ENCODE data around the gene PCCA.

The PCCA gene

DNA sequence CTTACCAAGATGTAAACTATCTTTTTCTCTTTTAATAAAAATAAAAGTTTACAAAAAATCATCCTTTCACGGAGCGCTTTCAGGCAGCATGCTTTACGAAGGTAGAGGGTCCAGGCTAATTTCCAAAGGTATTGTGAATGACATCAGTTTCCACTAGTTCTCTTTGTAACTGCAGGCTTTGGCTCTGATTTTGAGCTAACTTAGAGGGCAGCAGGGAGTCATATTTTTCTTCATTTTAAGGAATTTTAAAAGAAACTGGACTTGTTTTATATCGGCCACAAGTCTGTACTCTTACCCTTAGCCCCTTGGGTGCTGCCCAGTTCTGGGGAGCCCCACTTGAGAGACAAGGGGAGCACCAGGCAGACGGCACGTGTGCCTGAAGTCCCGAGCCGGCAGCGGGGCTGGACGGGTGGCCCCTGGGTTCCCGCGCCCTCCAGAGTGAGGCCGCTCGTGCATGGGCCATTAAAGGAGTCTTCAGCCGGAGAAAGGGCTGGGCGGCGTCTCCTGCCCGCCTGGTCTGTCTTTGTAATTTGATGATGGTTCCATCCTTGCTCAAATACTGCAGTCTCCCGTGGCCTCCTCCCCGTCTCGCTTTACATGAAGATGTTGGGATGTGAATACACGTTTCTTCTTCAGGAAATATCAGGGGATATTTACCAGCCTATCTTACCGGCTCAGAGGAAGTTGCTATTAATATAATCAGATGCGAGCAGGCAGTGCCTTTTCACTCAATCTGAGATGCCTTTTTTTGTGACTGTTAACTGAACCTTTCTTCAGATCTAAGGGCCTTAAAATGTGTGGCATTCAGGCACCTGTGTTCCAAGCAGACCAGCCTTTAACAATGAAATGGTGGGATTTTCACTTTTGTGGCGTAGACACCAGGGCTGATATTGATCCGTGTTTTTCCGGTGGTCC, 432.3 kb downstream of the PCCA start:
- Histone ChIP-seq H3K4me2 (ENCODE audit: low read length) (no peak overlapping the region), H3K4me1 (ENCODE audit: insufficient read depth, low read length, severe bottlenecking) (no peaks in the 10 kb centered on the region), H3K79me2 (ENCODE audit: insufficient read depth, low read length) (no peaks in the 10 kb centered on the region), H3K9ac (ENCODE audit: low read length) (no peak overlapping the region), H4K20me1 (ENCODE audit: insufficient read depth, low read length) (no peaks in the 10 kb centered on the region), H3F3A (ENCODE audit: insufficient read depth, low read length) (no peaks in the 10 kb centered on the region), H3K27me3 (ENCODE audit: insufficient read depth, low read length) (no peaks in the 10 kb centered on the region), H3K9me2 (ENCODE audit: low read depth, low read length) (no peaks in the 10 kb centered on the region), H3K27ac (ENCODE audit: low read depth, low read length, poor library complexity, severe bottlenecking) (no peak overlapping the region), H2AFZ (ENCODE audit: low read length) (no peak overlapping the region), H3K36me3 (ENCODE audit: insufficient read depth, low read length) (no peaks in the 10 kb centered on the region), H3K9me3 (ENCODE audit: low read length) (no peaks in the 10 kb centered on the region), H3K4me3 (ENCODE audit: low read depth, low read length, poor library complexity, severe bottlenecking) (no peak overlapping the region)
- no peak for TF ChIP-seq EZH2 (IDR thresholded peaks at IDR 0.05; ENCODE audit: borderline replicate concordance, low read length)
- TF ChIP-seq, protein P1, sequence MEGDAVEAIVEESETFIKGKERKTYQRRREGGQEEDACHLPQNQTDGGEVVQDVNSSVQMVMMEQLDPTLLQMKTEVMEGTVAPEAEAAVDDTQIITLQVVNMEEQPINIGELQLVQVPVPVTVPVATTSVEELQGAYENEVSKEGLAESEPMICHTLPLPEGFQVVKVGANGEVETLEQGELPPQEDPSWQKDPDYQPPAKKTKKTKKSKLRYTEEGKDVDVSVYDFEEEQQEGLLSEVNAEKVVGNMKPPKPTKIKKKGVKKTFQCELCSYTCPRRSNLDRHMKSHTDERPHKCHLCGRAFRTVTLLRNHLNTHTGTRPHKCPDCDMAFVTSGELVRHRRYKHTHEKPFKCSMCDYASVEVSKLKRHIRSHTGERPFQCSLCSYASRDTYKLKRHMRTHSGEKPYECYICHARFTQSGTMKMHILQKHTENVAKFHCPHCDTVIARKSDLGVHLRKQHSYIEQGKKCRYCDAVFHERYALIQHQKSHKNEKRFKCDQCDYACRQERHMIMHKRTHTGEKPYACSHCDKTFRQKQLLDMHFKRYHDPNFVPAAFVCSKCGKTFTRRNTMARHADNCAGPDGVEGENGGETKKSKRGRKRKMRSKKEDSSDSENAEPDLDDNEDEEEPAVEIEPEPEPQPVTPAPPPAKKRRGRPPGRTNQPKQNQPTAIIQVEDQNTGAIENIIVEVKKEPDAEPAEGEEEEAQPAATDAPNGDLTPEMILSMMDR (IDR thresholded peaks at IDR 0.05; ENCODE audit: low read length): no peak

DNA sequence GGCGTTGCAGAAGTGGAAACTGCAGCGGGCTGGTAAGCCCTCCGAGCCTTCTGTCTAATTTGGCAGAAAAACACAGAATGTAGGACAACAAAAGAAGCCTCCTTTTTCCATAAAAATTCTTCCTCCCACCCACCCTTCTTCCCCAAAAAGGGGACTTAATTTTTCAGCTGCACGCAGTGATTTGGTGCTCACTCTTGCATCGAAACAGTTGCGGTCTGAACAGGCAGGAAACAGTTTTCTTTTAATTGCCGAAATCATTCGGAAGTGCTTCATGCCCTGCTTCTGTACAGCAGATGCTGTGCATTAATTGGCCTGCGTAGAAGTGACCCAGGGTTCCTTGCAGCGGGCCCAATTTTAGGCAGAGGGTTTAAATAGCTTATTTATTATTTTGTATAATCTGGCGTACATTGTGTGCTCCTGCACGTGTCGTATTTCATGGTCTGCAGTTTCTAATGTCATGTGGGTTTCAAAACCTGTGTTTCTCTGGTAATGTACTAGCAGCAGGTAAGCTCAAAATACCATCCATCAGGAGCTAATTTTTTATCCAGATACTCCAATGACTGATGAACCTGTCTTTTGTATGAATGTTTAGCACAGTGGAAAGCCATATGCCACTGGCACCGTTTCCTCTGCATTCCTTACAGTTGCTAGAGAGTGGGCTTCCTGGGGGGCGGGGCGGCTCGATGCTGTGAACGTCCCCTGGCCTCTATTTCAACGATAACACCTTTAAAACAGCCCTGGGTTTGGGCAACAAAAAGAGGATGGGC, 433.1 kb downstream of the PCCA start:
- Histone ChIP-seq H4K20me1 (ENCODE audit: insufficient read depth, low read length) (no peaks in the 10 kb centered on the region), H3K79me2 (ENCODE audit: insufficient read depth, low read length) (no peaks in the 10 kb centered on the region), H3K4me1 (ENCODE audit: insufficient read depth, low read length, severe bottlenecking) (no peaks in the 10 kb centered on the region), H3K27ac (ENCODE audit: low read depth, low read length, poor library complexity, severe bottlenecking) (no peak overlapping the region), H3K27me3 (ENCODE audit: insufficient read depth, low read length) (no peaks in the 10 kb centered on the region), H3K36me3 (ENCODE audit: insufficient read depth, low read length) (no peaks in the 10 kb centered on the region), H3K9me2 (ENCODE audit: low read depth, low read length) (no peaks in the 10 kb centered on the region), H3F3A (ENCODE audit: insufficient read depth, low read length) (no peaks in the 10 kb centered on the region), H2AFZ (ENCODE audit: low read length) (no peak overlapping the region), H3K9ac (ENCODE audit: low read length) (no peak overlapping the region), H3K9me3 (ENCODE audit: low read length) (no peaks in the 10 kb centered on the region), H3K4me2 (ENCODE audit: low read length) (no peak overlapping the region), H3K4me3 (ENCODE audit: low read depth, low read length, poor library complexity, severe bottlenecking) (no peak overlapping the region)
- TF ChIP-seq, protein P1 (IDR thresholded peaks at IDR 0.05; ENCODE audit: low read length): no peak
- no peak for TF ChIP-seq EZH2 (IDR thresholded peaks at IDR 0.05; ENCODE audit: borderline replicate concordance, low read length)

DNA sequence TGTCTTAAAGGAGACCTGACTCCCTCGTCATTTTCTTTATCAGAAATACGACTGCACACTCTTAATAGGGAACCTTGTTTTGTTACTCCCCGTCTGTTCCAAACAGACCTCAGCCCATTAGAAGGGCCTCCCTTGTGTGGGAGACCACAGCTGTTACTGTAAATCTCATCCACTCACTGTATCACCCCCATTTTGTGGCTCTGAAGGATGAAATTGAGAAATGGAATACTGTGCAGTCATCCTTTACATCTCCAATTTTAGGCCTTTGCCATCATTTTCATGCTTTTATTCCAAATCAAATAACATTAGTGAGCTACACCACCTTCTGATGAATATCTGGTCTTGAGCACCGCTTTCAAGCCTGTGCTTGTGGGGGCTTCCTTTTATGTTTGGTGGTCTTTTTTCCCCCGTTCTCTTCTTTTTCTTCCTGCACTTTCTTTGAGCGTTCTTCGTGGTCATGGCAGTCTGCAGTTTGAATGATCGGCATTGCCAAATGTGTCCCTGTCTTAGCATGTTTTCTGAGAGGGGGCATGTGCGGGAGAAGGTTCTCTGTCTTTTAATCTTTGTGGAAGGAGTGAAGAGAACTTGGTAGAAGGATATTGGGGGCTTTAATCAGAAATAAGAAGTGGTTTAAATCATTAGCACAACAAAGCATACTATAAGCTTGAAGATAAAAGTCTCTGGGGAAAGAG, 433.9 kb downstream of the PCCA start:
- H3K79me2 ChIP-seq (ENCODE audit: insufficient read depth, low read length): no peaks in the 10 kb centered on the region
- no peaks in the 10 kb centered on the region for H3K36me3 ChIP-seq (ENCODE audit: insufficient read depth, low read length)
- H4K20me1 ChIP-seq (ENCODE audit: insufficient read depth, low read length): no peaks in the 10 kb centered on the region
- no peak overlapping the region for H3K4me3 ChIP-seq (ENCODE audit: low read depth, low read length, poor library complexity, severe bottlenecking)
- no peaks in the 10 kb centered on the region for H3K4me1 ChIP-seq (ENCODE audit: insufficient read depth, low read length, severe bottlenecking)
- no peaks in the 10 kb centered on the region for H3K27me3 ChIP-seq (ENCODE audit: insufficient read depth, low read length)
- H3K9ac ChIP-seq (ENCODE audit: low read length): no peak overlapping the region
- no peak overlapping the region for H3K4me2 ChIP-seq (ENCODE audit: low read length)
- no peaks in the 10 kb centered on the region for H3K9me2 ChIP-seq (ENCODE audit: low read depth, low read length)
- no peaks in the 10 kb centered on the region for H3K9me3 ChIP-seq (ENCODE audit: low read length)
- no peaks in the 10 kb centered on the region for H3F3A ChIP-seq (ENCODE audit: insufficient read depth, low read length)
- no peak for TF ChIP-seq EZH2 (IDR thresholded peaks at IDR 0.05; ENCODE audit: borderline replicate concordance, low read length)
- TF ChIP-seq, protein P1 (IDR thresholded peaks at IDR 0.05; ENCODE audit: low read length): no peak
- no peak overlapping the region for H3K27ac ChIP-seq (ENCODE audit: low read depth, low read length, poor library complexity, severe bottlenecking)
- H2AFZ ChIP-seq (ENCODE audit: low read length): no peak overlapping the region

Data from OCI-LY1 (cell line).